Fibroblast of skin of left biceps (primary cell): ENCODE results near the gene MTG1.

Source experiments
- DNase-seq, 2 experiments: peaks; one replicate each; pipeline ENCODE4 v3.0.0-alpha.2; 2013; ENCODE audit warnings: low read depth in 2 of 2

MTG1 gene

DNA sequence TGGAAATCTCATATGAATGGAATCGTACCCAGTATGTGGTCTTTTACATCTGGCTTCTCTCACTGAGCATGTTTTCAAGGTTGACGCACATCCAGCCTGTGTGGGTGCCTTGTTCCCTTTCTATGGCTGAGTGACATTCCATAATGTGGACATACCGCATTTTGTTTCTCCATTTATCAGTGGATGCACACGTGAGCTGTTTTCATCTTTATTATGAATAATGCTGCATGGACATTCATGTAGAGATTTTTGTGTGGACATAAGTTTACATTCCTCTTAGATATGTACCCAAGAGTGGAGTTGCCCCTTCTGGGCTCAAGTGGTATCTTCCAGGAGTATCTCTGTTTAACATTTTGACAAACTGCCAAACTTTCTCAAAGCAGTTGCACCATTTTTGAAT lies 58.5 kb downstream of the MTG1 start:
- DNase-seq: no peak

GRCh38 chr10:133453516-133454203 lies 59.7 kb downstream of the MTG1 start, which contains the start of gene SCART1:
Gene SCART1, plus strand, starts transcription at chr10:133453945. Its CDS starts 53 bp downstream, at chr10:133453998.
- no peak for DNase-seq

- no peak for DNase-seq
These were observed 60.4 kb downstream of the MTG1 start for GRCh38 chr10:133454204-133454893.

GRCh38 chr10:133455196-133455595 lies 61.2 kb downstream of the MTG1 start:
- DNase-seq: no peak

DNA sequence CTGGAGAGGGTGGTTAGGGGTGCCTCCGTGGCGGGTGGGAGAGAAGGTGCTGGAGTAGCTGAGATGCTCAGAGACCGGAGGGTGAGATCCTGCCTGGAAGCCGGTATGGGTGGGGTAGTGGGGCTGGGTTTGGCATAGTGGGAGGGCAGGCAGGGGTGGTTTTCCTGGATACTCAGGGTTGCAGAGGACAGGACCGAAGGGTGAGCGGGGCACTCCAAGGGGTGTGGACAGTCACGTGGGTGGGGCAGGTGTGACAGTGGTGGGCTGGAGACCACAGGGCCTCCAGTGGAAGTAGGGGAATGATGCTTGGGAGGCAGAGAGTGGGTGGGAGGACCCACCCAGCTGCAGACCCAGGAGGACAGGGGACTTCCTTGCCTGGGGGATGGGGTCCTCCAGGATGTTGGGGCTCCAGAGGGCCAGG lies 61.7 kb downstream of the MTG1 start:
- no peak for DNase-seq

DNA sequence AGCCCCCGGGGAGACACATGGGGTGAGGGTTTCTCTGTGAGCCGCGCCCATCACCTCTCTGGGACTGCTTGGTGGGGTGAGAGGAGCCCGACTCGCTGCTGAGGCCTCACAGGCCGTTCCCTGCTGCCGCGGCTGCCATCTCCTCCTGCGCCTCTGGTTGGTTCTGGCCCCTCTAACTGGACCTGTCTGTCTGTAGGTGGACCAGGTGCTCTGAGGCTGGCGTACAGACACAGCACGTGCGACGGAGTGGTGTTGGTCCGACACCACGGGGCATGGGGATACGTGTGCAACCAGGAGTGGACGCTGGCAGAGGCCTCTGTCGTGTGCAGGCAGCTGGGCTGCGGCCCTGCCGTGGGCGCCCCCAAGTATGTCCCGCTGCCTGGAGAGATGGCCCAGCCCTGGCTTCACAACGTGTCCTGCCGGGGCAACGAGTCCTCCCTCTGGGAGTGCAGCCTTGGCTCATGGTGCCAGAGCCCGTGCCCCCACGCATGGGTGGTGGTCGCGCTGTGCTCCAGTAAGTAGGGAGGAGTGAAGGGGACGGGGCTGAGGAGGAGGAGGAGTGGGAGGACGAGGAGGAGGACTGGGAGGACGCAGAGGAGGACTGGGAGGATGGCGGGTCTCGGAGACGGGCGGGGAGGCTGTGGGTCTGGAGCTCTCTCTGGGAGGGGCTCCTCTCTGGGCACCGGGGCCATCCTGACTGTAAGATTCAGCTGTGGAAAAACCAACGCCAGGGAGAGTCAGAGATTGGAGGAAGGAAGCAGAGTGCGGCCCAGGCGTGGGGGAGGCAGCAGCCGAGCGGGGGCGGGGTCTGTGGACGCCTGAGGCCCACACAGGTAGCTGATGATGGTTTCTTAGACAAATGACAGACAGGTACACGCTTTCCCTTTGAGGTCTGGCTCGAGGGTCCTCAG lies 62.3 kb downstream of the MTG1 start:
- no peak for DNase-seq

DNA sequence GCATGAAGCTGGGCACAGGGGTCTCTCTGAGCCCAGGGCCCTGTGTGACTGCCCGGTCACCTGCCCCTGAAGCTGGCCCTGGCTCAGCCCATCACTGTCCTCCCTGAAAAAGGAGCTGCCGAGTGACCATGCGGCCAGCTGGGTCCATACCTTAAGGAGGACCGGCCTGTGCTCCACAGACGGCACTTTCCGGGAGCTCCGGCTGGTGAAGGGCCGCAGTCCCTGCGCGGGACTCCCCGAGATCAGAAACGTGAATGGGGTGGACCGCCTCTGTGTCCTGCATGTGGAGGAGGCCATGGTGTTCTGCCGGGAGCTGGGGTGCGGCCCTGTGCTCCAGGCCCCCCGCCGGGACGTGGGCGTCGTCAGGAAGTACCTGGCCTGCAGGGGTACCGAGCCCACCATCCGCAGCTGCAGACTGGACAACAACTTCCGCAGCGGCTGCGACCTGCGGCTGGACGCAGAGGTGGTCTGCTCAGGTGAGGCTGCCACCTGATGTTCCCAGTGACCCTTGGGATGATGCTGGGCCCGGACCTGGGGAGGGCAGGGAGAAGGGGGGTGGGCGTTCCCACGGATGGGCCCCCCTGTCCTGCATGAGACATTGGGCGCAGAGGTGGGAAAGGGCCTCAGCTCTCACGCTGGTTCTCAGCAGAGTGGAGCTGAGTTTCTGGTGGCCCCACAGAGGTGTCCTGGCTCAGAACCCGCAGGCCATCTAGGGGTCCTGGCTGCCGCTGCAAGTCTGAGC lies 63.3 kb downstream of the MTG1 start:
- no peak for DNase-seq

- DNase-seq: no peak
These were observed 64.2 kb downstream of the MTG1 start for GRCh38 chr10:133458021-133458709.

- no peak for DNase-seq
These were observed 64.9 kb downstream of the MTG1 start for GRCh38 chr10:133458710-133459453.

DNA sequence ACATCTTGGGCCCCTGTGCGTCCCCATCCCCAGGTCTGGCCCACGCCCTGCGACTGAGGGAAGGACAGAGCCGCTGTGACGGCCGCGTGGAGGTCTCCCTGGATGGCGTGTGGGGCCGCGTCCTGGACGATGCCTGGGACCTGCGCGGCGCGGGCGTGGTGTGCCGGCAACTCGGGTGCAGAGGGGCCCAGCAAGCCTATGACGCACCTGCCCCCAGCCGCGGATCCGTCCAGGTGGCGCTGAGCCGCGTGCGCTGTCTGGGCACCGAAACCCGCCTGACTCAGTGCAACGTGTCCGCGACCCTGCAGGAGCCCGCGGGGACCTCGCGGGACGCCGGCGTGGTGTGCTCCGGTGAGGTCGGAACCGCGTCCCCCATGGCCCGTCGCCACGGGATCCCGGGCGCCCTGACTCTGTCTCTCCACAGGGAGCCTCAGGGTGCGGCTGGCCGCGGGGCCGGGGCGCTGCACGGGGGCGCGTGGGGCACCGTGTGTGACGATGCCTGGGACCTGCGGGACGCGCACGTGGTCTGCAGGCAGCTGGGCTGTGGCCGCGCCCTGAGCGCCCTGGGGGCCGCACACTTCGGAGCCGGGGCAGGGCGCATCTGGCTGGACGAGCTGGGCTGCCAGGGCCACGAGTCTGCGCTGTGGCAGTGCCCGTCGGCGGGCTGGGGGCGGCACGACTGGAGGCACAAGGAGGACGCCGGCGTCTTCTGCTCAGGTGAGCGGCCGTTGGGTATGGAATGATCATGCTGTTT lies 65.7 kb downstream of the MTG1 start:
- DNase-seq: no peak

DNA sequence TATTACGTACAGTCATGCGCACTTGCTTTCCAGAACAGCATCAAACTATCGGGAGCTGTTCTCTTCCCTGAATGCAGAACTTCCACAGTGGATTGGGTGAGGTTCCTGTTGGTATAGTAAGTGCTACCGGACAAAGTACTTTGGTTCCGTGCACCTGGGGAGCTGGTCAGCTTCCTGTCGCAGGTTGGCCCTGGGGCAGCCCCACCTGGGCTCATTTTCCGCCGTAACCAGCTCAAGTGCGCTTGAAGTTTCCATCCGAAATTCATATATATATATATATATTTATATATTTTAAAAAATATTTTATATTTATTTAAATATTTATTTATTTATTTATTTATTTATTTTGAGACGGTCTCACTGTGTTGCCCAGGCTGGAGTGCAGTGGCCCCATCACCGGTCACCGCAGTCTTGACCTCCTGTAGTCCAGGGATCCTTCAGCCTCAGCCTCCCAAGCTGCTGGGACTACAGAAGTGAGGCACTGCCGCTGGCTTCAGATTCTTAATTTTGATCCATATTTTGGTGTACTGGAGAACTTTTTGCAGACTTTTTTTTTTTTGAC lies 66.3 kb downstream of the MTG1 start:
- DNase-seq: no peak

- DNase-seq: no peak
These were observed 67.1 kb downstream of the MTG1 start for GRCh38 chr10:133461027-133461426.

- no peak for DNase-seq
These were observed 67.9 kb downstream of the MTG1 start for GRCh38 chr10:133461841-133462240.

GRCh38 chr10:133462512-133463305 lies 68.8 kb downstream of the MTG1 start:
- no peak for DNase-seq

DNA sequence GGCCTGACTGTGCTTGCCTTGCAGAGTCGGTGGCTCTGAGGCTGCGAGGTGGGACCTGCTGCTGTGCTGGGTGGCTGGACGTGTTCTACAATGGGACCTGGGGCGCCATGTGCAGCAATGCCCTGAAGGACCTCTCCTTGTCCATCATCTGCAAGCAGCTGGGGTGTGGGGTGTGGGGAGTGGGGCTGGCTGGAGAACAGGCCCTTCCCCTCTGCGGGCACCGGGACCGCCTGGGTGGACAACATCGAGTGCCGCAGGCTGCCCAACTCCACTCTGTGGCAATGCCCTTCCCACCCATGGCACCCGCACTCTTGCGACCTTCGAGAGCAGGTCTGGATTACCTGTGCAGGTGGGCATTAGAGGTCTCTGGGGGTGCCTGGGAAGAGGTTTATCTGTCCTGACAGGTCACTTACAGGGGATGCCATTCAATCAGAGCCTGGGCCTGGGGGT lies 70.7 kb downstream of the MTG1 start:
- DNase-seq: no peak

- no peak for DNase-seq
These were observed 71.4 kb downstream of the MTG1 start for GRCh38 chr10:133465191-133465949.

DNA sequence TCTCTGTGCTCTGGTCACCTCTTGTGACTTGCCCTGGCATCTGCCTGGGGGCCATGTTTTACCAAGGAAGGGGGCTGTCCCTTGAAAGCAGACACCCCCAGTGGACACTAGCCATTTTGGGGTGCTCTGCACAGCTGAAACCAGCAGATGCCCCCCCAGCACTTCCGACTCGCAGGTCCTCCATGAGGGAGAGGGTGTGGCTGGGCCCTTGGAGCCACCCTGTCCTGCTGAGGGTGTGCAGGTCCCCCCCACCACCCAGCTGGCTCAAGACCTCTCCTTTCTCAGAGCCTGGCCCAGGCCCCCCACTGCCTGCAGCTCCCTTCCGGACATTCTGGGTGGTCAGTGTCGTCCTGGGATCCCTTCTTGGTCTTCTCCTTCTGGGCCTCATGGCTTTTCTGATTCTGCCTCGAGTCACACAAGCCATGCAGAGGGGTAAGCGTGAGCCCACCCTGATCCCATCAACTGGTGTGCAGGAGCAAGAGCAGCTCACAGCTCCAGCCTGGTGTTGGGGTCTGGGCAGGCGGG lies 72.1 kb downstream of the MTG1 start:
- no peak for DNase-seq
